ENCODE results near the gene PCBP3.
"Not testable (repeated sequence)": the region's sequence is repeated elsewhere in the genome, so short reads cannot be mapped to it uniquely, and the experiment has no call there.

Gene PCBP3

GRCh38 chr21:45852386-45852785 lies 208.9 kb downstream of the PCBP3 start:
- DNase-seq = not testable (repeated sequence)

GRCh38 chr21:45852886-45853400 lies 209.4 kb downstream of the PCBP3 start:
- DNase-seq = no peak

GRCh38 chr21:45853703-45854342 lies 210.3 kb downstream of the PCBP3 start:
- no peak for DNase-seq

GRCh38 chr21:45854690-45855247 lies 211.2 kb downstream of the PCBP3 start:
- peak; percentile 39 for DNase-seq

GRCh38 chr21:45855248-45855811 lies 211.8 kb downstream of the PCBP3 start:
- DNase-seq = no peak

GRCh38 chr21:45856442-45856841 lies 212.9 kb downstream of the PCBP3 start:
- DNase-seq = no peak

- no peak for DNase-seq
Measured at GRCh38 chr21:45856906-45857305, 213.4 kb downstream of the PCBP3 start.

- no peak for DNase-seq
Measured at GRCh38 chr21:45857761-45858160, 214.2 kb downstream of the PCBP3 start.

- DNase-seq = no peak
Measured at GRCh38 chr21:45858180-45858579, 214.7 kb downstream of the PCBP3 start.

GRCh38 chr21:45859041-45859761 lies 215.7 kb downstream of the PCBP3 start:
- no peak for DNase-seq

GRCh38 chr21:45859762-45860357 lies 216.3 kb downstream of the PCBP3 start:
- no peak for DNase-seq

- DNase-seq = no peak
Measured at GRCh38 chr21:45860493-45861155, 217.1 kb downstream of the PCBP3 start.

- DNase-seq = no peak
Measured at GRCh38 chr21:45861156-45861870, 217.8 kb downstream of the PCBP3 start.

- DNase-seq = no peak
Measured at GRCh38 chr21:45862543-45863207, 219.2 kb downstream of the PCBP3 start.

GRCh38 chr21:45863267-45863666 lies 219.7 kb downstream of the PCBP3 start:
- no peak for DNase-seq

GRCh38 chr21:45863751-45864150 lies 220.2 kb downstream of the PCBP3 start:
- no peak for DNase-seq

- peak; percentile 54 for DNase-seq
Measured at GRCh38 chr21:45864436-45864835, 220.9 kb downstream of the PCBP3 start.

GRCh38 chr21:45865106-45865835 lies 221.7 kb downstream of the PCBP3 start:
- DNase-seq = peak; percentile 96

GRCh38 chr21:45866551-45866950 lies 223.0 kb downstream of the PCBP3 start:
- no peak for DNase-seq

- no peak for DNase-seq
Measured at GRCh38 chr21:45867041-45867666, 223.6 kb downstream of the PCBP3 start.

Data from fibroblast of skin of right quadriceps (primary cell).